HCT116 (cell line): ENCODE data around the gene PCIF1. TPM values are rescaled to one million over a fixed set of nuclear protein-coding genes. Genes with fewer than 3 reads are reported as not detected.

ENCODE experiments used
- ATAC-seq: fragments of 200-7000 bp; cut with Tn5 transposase; 2 replicates; pipeline ENCODE4 v1.9.1; 2020; ENCODE audit warnings: mild to moderate bottlenecking, moderate library complexity
- BruUV-seq: library from RNA; stranded (reverse); fragments of 400-500 nt; replicated peaks from 2 replicates; lab custom pipeline; 2021; lab: Mats Ljungman, UMichigan
- CTCF ChIA-PET: fragments of 300-600 bp; sonication (Branson Sonifier 250); formaldehyde crosslinking; loops from one replicate; lab custom pipeline; 2021; ENCODE audit warnings: antibody characterized with exemption; lab: Charles Lee
- POLR2A ChIA-PET: fragments of 300-600, 350-600 bp; sonication (Branson Sonifier 250); formaldehyde crosslinking; loops from one replicate; lab custom pipeline; 2021; ENCODE audit warnings: antibody characterized with exemption; lab: Charles Lee
- RAD21 ChIA-PET, 2 experiments: fragments of 300-600 bp; sonication (Branson Sonifier 250); formaldehyde crosslinking; loops; one replicate each; lab custom pipeline; 2023; ENCODE audit warnings: low total read pairs in 2 of 2; ENCODE audit not compliant: uncharacterized antibody in 2 of 2, unreplicated experiment in 2 of 2, low non-redundant PET in 1 of 2; lab: Charles Lee
- DNase-seq: peaks from one replicate; pipeline ENCODE4 v3.0.0-alpha.2; 2010; ENCODE audit warnings: low read depth, low spot score
- H2AFZ ChIP-seq: fragments of 200-600 bp; shearing (Covaris generic), sonication (generic); 2 replicates; pipeline ENCODE4 v1.6.1; 2017; ENCODE audit warnings: low read depth, mixed run types, mixed read lengths, antibody characterized with exemption, low read length; ENCODE audit not compliant: poor library complexity, severe bottlenecking
- H3K27ac ChIP-seq: 2 replicates; pipeline ENCODE4 v1.5.1; 2012; ENCODE audit warnings: low read depth, low read length
- H3K27me3 ChIP-seq: fragments of 200-600 bp; sonication (generic); 2 replicates; pipeline ENCODE4 v1.6.1; 2016; ENCODE audit warnings: mixed run types, low read length, mixed read lengths; ENCODE audit not compliant: insufficient read depth
- H3K36me3 ChIP-seq, 2 experiments: fragments of 200-500 bp in 1 of 2; fragments of 200-600 bp in 1 of 2; sonication (Bioruptor generic) in 1 of 2; sonication (generic) in 1 of 2; 2 replicates each; pipeline versions ENCODE4 v1.5.1 to v1.6.1; 2014 to 2016; ENCODE audit warnings: low read length in 2 of 2, inconsistent platforms in 1 of 2, mixed read lengths in 1 of 2, mixed run types in 1 of 2; ENCODE audit not compliant: insufficient read depth in 2 of 2, control insufficient read depth in 1 of 2
- H3K4me1 ChIP-seq, 2 experiments: fragments of 200-600 bp in 1 of 2; sonication (generic) in 1 of 2; 2 replicates each; pipeline versions ENCODE4 v1.5.1 to v1.6.1; 2012 to 2017; ENCODE audit warnings: low read length in 2 of 2, inconsistent platforms in 1 of 2, mild to moderate bottlenecking in 1 of 2, mixed read lengths in 1 of 2, mixed run types in 1 of 2, moderate library complexity in 1 of 2; ENCODE audit not compliant: insufficient read depth in 2 of 2, control insufficient read depth in 1 of 2
- H3K4me2 ChIP-seq: fragments of 200-600 bp; sonication (generic); 2 replicates; pipeline ENCODE4 v1.6.1; 2017; ENCODE audit warnings: mixed run types, low read length, mixed read lengths
- H3K4me3 ChIP-seq, 2 experiments: fragments of 200-600 bp in 1 of 2; sonication (generic) in 1 of 2; replicated peaks in 1 of 2; 2 replicates each; pipeline ENCODE4 v1.5.1; 2011 to 2016; ENCODE audit warnings: low read length in 2 of 2, control low read depth in 1 of 2, low read depth in 1 of 2, mild to moderate bottlenecking in 1 of 2, mixed read lengths in 1 of 2, mixed run types in 1 of 2
- H3K79me2 ChIP-seq: fragments of 200-600 bp; sonication (generic); 2 replicates; pipeline ENCODE4 v1.6.1; 2017; ENCODE audit warnings: mild to moderate bottlenecking, mixed run types, low read length, moderate library complexity, mixed read lengths; ENCODE audit not compliant: insufficient read depth
- H3K9ac ChIP-seq: fragments of 200-600 bp; sonication (generic); 2 replicates; pipeline ENCODE4 v1.6.1; 2016; ENCODE audit warnings: low read length, mixed read lengths
- H3K9me2 ChIP-seq: fragments of 200-600 bp; sonication (generic), shearing (Covaris generic); 2 replicates; pipeline ENCODE4 v1.6.1; 2017; ENCODE audit warnings: mixed run types, mild to moderate bottlenecking, moderate library complexity; ENCODE audit not compliant: insufficient read depth
- H3K9me3 ChIP-seq, 2 experiments: fragments of 200-500 bp in 1 of 2; fragments of 200-600 bp in 1 of 2; sonication (Bioruptor generic) in 1 of 2; sonication (generic) in 1 of 2; 2 replicates each; pipeline ENCODE4 v1.6.1; 2014 to 2017; ENCODE audit warnings: low read length in 2 of 2, mixed read lengths in 2 of 2, inconsistent platforms in 1 of 2, low read depth in 1 of 2, mild to moderate bottlenecking in 1 of 2, mixed run types in 1 of 2, moderate library complexity in 1 of 2; ENCODE audit not compliant: control insufficient read depth in 1 of 2, insufficient read depth in 1 of 2
- H4K20me1 ChIP-seq: fragments of 200-600 bp; sonication (generic), shearing (Covaris generic); 2 replicates; pipeline ENCODE4 v1.6.1; 2017; ENCODE audit warnings: mixed run types, mild to moderate bottlenecking, moderate library complexity; ENCODE audit not compliant: insufficient read depth
- CBX3 ChIP-seq: IDR thresholded peaks from 2 replicates; pipeline ENCODE4 v1.6.1; 2012; ENCODE audit warnings: low read depth
- CEBPB ChIP-seq: IDR thresholded peaks from 2 replicates; pipeline ENCODE4 v1.6.1; 2012; ENCODE audit warnings: low read depth
- CTCF ChIP-seq, 3 experiments: fragments of 200-600 bp in 1 of 3; sonication (generic) in 1 of 3; IDR thresholded peaks in 2 of 3; conservative IDR thresholded peaks in 1 of 3; 2 replicates each; pipeline ENCODE4 v1.5.1; 2012 to 2017; ENCODE audit warnings: low read depth in 2 of 3, low read length in 2 of 3, antibody characterized with exemption in 1 of 3, borderline replicate concordance in 1 of 3, control low read depth in 1 of 3, mild to moderate bottlenecking in 1 of 3, mixed read lengths in 1 of 3, mixed run types in 1 of 3, moderate library complexity in 1 of 3; ENCODE audit not compliant: insufficient read depth in 1 of 3
- EGR1 ChIP-seq: IDR thresholded peaks from 2 replicates; pipeline ENCODE4 v1.6.1; 2012; ENCODE audit warnings: low read depth
- ELF1 ChIP-seq: IDR thresholded peaks from 2 replicates; pipeline ENCODE4 v1.6.1; 2012; ENCODE audit warnings: low read depth, borderline replicate concordance
- EZH2 ChIP-seq: fragments of 200-600 bp; sonication (generic); IDR thresholded peaks from 2 replicates; pipeline ENCODE4 v1.6.1; 2017; ENCODE audit warnings: antibody characterized with exemption, mixed run types
- EZH2phosphoT487 ChIP-seq: fragments of 200-600 bp; IDR thresholded peaks from 2 replicates; pipeline ENCODE4 v1.6.1; 2018; ENCODE audit warnings: antibody characterized with exemption, borderline replicate concordance
- POLR2A ChIP-seq: IDR thresholded peaks from 2 replicates; pipeline ENCODE4 v1.7.0; 2011; ENCODE audit warnings: borderline replicate concordance; ENCODE audit not compliant: insufficient read depth, insufficient read length; ENCODE audit errors: extremely low read depth
- POLR2AphosphoS5 ChIP-seq: IDR thresholded peaks from 2 replicates; pipeline ENCODE4 v1.6.1; 2011; ENCODE audit warnings: mild to moderate bottlenecking, low read depth, low read length, moderate library complexity
- RAD21 ChIP-seq: IDR thresholded peaks from 2 replicates; pipeline ENCODE4 v1.6.1; 2012; ENCODE audit warnings: low read depth, mild to moderate bottlenecking
- SIN3A ChIP-seq: IDR thresholded peaks from 2 replicates; pipeline ENCODE4 v1.6.1; 2012; ENCODE audit warnings: low read depth
- SP1 ChIP-seq: IDR thresholded peaks from 2 replicates; pipeline ENCODE4 v1.6.1; 2012; ENCODE audit warnings: low read depth
- TCF7L2 ChIP-seq: IDR thresholded peaks from 2 replicates; pipeline ENCODE4 v1.7.0; 2011; ENCODE audit warnings: borderline replicate concordance, inconsistent platforms; ENCODE audit not compliant: insufficient read depth, insufficient read length; ENCODE audit errors: extremely low read depth
- YY1 ChIP-seq: IDR thresholded peaks from 2 replicates; pipeline ENCODE4 v1.6.1; 2011; ENCODE audit warnings: low read length, low read depth, moderate library complexity, mild to moderate bottlenecking; ENCODE audit not compliant: insufficient replicate concordance; ENCODE audit errors: extremely low read depth
- ZNF274 ChIP-seq: fragments of 200-500 bp; sonication (Bioruptor generic); IDR thresholded peaks from 2 replicates; pipeline ENCODE4 v1.6.1; 2014; ENCODE audit warnings: mild to moderate bottlenecking, low read depth, low read length, inconsistent platforms
- intact Hi-C: fragments of 100-400 bp; cut with micrococcal nuclease; formaldehyde crosslinking; loops from 2 replicates; pipeline ENCODE4 v1.10.0; 2022
- total RNA-seq: library from RNA; stranded (reverse); gene quantifications from one replicate; pipeline ENCODE4 v1.2.1, GENCODE V29; 2021; ENCODE audit not compliant: unreplicated experiment

PCIF1 gene
- total RNA-seq, 1 experiment from 2014 or later: 31.8 TPM

GRCh38 chr20:45912344-45912682 lies 22.2 kb upstream of the PCIF1 start:
- no peak overlapping the region for H3K4me2 ChIP-seq

GRCh38 chr20:45913116-45913515 lies 21.4 kb upstream of the PCIF1 start:
- Histone ChIP-seq H3K79me2 (no peaks in the 10 kb centered on the region), H3K27me3 (no peaks in the 10 kb centered on the region), H3K4me3 (no peak overlapping the region), H3K4me2 (no peak overlapping the region), H3K9ac (no peak overlapping the region), H3K9me3 (no peaks in the 10 kb centered on the region), H3K36me3 (no peaks in the 10 kb centered on the region), H3K9me2 (no peaks in the 10 kb centered on the region), H3K27ac (no peak overlapping the region), H4K20me1 (no peaks in the 10 kb centered on the region), H2AFZ (no peak overlapping the region), H3K4me1 (peaks cover 0 to 15% of the 10 kb centered on the region in 2 experiments; a peak in 3 of 4 replicates)
- TF ChIP-seq POLR2AphosphoS5: no peak
- TF ChIP-seq EGR1: no peak
- TF ChIP-seq YY1: no peak
- TF ChIP-seq POLR2A: no peak
- no peak for TF ChIP-seq ZNF274
- TF ChIP-seq ELF1: no peak
- TF ChIP-seq CTCF (IDR thresholded peaks at IDR 0.05 in 2 of 3, conservative IDR thresholded peaks at IDR 0.05 in 1 of 3; ENCODE audit: borderline replicate concordance in 1 of 3, insufficient read depth in 1 of 3, low read depth in 2 of 3, low read length in 2 of 3): no peak
- DNase-seq (no peak), ATAC-seq (no peak)
- BruUV-seq: no TSS peak
- ChIA-PET RAD21 (no interaction called here), CTCF (no interaction called here), POLR2A (no interaction called here)
- intact Hi-C loops: no loop called here

More at GRCh38 chr20:45912344-45912682, 22.2 kb upstream of the PCIF1 start:
- BruUV-seq: no TSS peak
- Histone ChIP-seq H3K79me2 (no peaks in the 10 kb centered on the region), H3K4me3 (no peak overlapping the region), H3K9ac (no peak overlapping the region), H3K9me2 (no peaks in the 10 kb centered on the region)
- DNase-seq: no peak
- CTCF ChIA-PET: no interaction called here
- TF ChIP-seq CEBPB (no peak), SP1 (no peak), EGR1 (no peak), TCF7L2 (no peak), CBX3 (no peak), EZH2 (no peak), RAD21 (no peak), EZH2phosphoT487 (no peak), YY1 (no peak), SIN3A (no peak)
- TF ChIP-seq, all 23 proteins: peak for 0
- Histone ChIP-seq H4K20me1 (no peaks in the 10 kb centered on the region), H3K36me3 (no peaks in the 10 kb centered on the region), H3K4me1 (peaks cover 0 to 15% of the 10 kb centered on the region in 2 experiments; a peak in 3 of 4 replicates), H3K27ac (no peak overlapping the region), H2AFZ (no peak overlapping the region), H3K27me3 (no peaks in the 10 kb centered on the region), H3K9me3 (no peaks in the 10 kb centered on the region)
- RAD21 ChIA-PET: no interaction called here
- POLR2A ChIA-PET: no interaction called here
- no peak for ATAC-seq
- intact Hi-C loops: no loop called here
